Measurements from ENCODE around the gene HPCAL4. TPM values are rescaled to one million over a fixed set of nuclear protein-coding genes. Genes with fewer than 3 reads are reported as not detected.

HPCAL4 gene
- total and polyA plus RNA-seq, 9 of the 15 experiments (the other 6 are each of a cell fraction or from before 2014, with no cell fraction given): 0.01 to 0.04 (median 0.04) TPM; not detected in 4

GRCh38 chr1:39654291-39654690 lies 36.9 kb downstream of the HPCAL4 start:
- ATAC-seq (no peak), DNase-seq (ENCODE audit: extremely low read depth in 1 of 4, low spot score in 3 of 4) (no peak), FAIRE-seq (no peak)
- H3K27ac ChIP-seq (ENCODE audit: extremely low read depth, low read depth, low read length): no peak overlapping the region
- H3K36me3 ChIP-seq (ENCODE audit: control insufficient read depth, insufficient read depth, low read length): no peaks in the 10 kb centered on the region
- no peak overlapping the region for H3K4me3 ChIP-seq
- peaks cover 7% of the 10 kb centered on the region in 2 experiments; a peak in 2 of 5 replicates for H3K4me1 ChIP-seq (replicated peaks in 1 of 2; ENCODE audit: control insufficient read depth in 2 of 2, insufficient read depth in 2 of 2, low read length in 2 of 2)
- H4K20me1 ChIP-seq (replicated peaks; ENCODE audit: control insufficient read depth, insufficient read depth, low read length): no peaks in the 10 kb centered on the region
- WGBS (ENCODE audit: insufficient coverage, low coverage, missing lambda C conversion rate): 40% methylated on average over 7 of the region's 7 CpGs
- no peak overlapping the region for H2AFZ ChIP-seq (ENCODE audit: low read depth, low read length)
- no TSS peak for BruUV-seq (replicated peaks)
- no peak overlapping the region for H3K9ac ChIP-seq (ENCODE audit: insufficient read depth in 1 of 2, low read depth in 2 of 2, low read length in 2 of 2)
- POLR2A ChIA-PET: interaction anchor here (1.0 to 1.5 kb wide), 2 partner anchors 13 to 82 kb away, joined by 3 read pairs; no protein-coding TSS in a partner anchor
- CTCF ChIA-PET (ENCODE audit: low intra/inter-chr PET ratio): interaction anchor here (1.1 to 4.1 kb wide), 3 partner anchors 15 to 66 kb away, joined by 3 to 37 read pairs (median 9); partner anchors contain the start of gene HEYL
- no peak overlapping the region for H3K4me2 ChIP-seq (ENCODE audit: insufficient read depth, low read length)
- in situ Hi-C loops (cut with MboI) (no loop called here), intact Hi-C loops (cut with micrococcal nuclease) (no loop called here)
- no peaks in the 10 kb centered on the region for H3K79me2 ChIP-seq (ENCODE audit: control insufficient read depth, insufficient read depth, low read length)
- no peak for TF ChIP-seq RBM22 (IDR thresholded peaks at IDR 0.05; ENCODE audit: low read depth, low read length, poor library complexity, severe bottlenecking)
- no peak for TF ChIP-seq ZNF398 (CRISPR knock-in tag; IDR thresholded peaks at IDR 0.05)
- no peak for TF ChIP-seq MAFK (IDR thresholded peaks at IDR 0.05; ENCODE audit: low read length)
- TF ChIP-seq KAT7 (CRISPR knock-in tag; IDR thresholded peaks at IDR 0.05; ENCODE audit: borderline replicate concordance): no peak
- no peak for TF ChIP-seq TCF7 (IDR thresholded peaks at IDR 0.05; ENCODE audit: borderline replicate concordance)
- no peak for TF ChIP-seq REST (IDR thresholded peaks at IDR 0.05; ENCODE audit: borderline replicate concordance)
- TF ChIP-seq REST (CRISPR knock-in tag; IDR thresholded peaks at IDR 0.05; ENCODE audit: low read depth): no peak
- no peak for TF ChIP-seq LEF1 (IDR thresholded peaks at IDR 0.05)
- TF ChIP-seq NR1H2 (CRISPR knock-in tag; IDR thresholded peaks at IDR 0.05): no peak
- no peak for TF ChIP-seq ERF (CRISPR knock-in tag; IDR thresholded peaks at IDR 0.05)
- no peak for TF ChIP-seq KLF10 (CRISPR knock-in tag; IDR thresholded peaks at IDR 0.05)
- no peak for TF ChIP-seq NCOA2 (IDR thresholded peaks at IDR 0.05; ENCODE audit: partially characterized antibody in 2 of 2)
- no peaks in the 10 kb centered on the region for H3K9me1 ChIP-seq (ENCODE audit: control insufficient read depth, insufficient read depth, low read length)
- H3K27me3 ChIP-seq (ENCODE audit: control insufficient read depth in 2 of 2, insufficient read depth in 2 of 2, low read length in 2 of 2): peaks cover 3 to 22% of the 10 kb centered on the region in 2 experiments; a peak in 4 of 5 replicates
- no peaks in the 10 kb centered on the region for H3K9me3 ChIP-seq (replicated peaks; ENCODE audit: control insufficient read depth, insufficient read depth, low read depth, low read length)
